HFF-Myc (cell line): ENCODE measurements around the gene SAFB.

ENCODE experiments used
- DNase-seq: peaks from one replicate; pipeline ENCODE4 v3.0.0-alpha.2; 2011; ENCODE audit warnings: low read depth; ENCODE audit errors: extremely low read depth
- H3K4me3 ChIP-seq: replicated peaks from 2 replicates; pipeline ENCODE4 v1.5.1; 2011; ENCODE audit warnings: low read depth, mild to moderate bottlenecking, control low read depth, low read length
- TF ChIP-seq, protein P1 (sequence below): IDR thresholded peaks from 2 replicates; pipeline ENCODE4 v1.5.1; 2012; ENCODE audit warnings: mild to moderate bottlenecking, low read depth, low read length, control low read depth; ENCODE audit errors: missing control alignments

Gene SAFB

GRCh38 chr19:5671600-5671999 is 48.7 kb downstream of the SAFB start:
- no peak for DNase-seq
- H3K4me3 ChIP-seq: no peak overlapping the region
- TF ChIP-seq, protein P1, sequence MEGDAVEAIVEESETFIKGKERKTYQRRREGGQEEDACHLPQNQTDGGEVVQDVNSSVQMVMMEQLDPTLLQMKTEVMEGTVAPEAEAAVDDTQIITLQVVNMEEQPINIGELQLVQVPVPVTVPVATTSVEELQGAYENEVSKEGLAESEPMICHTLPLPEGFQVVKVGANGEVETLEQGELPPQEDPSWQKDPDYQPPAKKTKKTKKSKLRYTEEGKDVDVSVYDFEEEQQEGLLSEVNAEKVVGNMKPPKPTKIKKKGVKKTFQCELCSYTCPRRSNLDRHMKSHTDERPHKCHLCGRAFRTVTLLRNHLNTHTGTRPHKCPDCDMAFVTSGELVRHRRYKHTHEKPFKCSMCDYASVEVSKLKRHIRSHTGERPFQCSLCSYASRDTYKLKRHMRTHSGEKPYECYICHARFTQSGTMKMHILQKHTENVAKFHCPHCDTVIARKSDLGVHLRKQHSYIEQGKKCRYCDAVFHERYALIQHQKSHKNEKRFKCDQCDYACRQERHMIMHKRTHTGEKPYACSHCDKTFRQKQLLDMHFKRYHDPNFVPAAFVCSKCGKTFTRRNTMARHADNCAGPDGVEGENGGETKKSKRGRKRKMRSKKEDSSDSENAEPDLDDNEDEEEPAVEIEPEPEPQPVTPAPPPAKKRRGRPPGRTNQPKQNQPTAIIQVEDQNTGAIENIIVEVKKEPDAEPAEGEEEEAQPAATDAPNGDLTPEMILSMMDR: no peak

- DNase-seq: no peak
- TF ChIP-seq, protein P1: no peak
- no peak overlapping the region for H3K4me3 ChIP-seq
These were observed 50.0 kb downstream of the SAFB start for GRCh38 chr19:5672708-5673459.

GRCh38 chr19:5673752-5674151 is 50.9 kb downstream of the SAFB start:
- H3K4me3 ChIP-seq: no peak overlapping the region
- TF ChIP-seq, protein P1: no peak
- DNase-seq: no peak

GRCh38 chr19:5674714-5675113 is 51.8 kb downstream of the SAFB start:
- no peak for DNase-seq
- TF ChIP-seq, protein P1: no peak
- no peak overlapping the region for H3K4me3 ChIP-seq

- no peak for DNase-seq
- no peak overlapping the region for H3K4me3 ChIP-seq
- TF ChIP-seq, protein P1: no peak
These were observed 53.4 kb downstream of the SAFB start for GRCh38 chr19:5676105-5676771.

- TF ChIP-seq, protein P1: no peak
- H3K4me3 ChIP-seq: no peak overlapping the region
- DNase-seq: no peak
These were observed 53.9 kb downstream of the SAFB start for GRCh38 chr19:5676772-5677105.
